ENCODE measurements around the gene SHB.

GRCh38 chr9:37908698-37909186, 160.3 kb downstream of the SHB start:
- TF ChIP-seq CTCF (IDR thresholded peaks at IDR 0.05; ENCODE audit: low read depth, low read length) (no peak), EZH2phosphoT487 (IDR thresholded peaks at IDR 0.05; ENCODE audit: low read depth) (no peak)
